ENCODE measurements around the gene ARF3. TPM values are rescaled to one million over a fixed set of nuclear protein-coding genes. Genes with fewer than 3 reads are reported as not detected.

ARF3 gene
- total RNA-seq, 1 experiment from 2014 or later, result 224 TPM

DNA sequence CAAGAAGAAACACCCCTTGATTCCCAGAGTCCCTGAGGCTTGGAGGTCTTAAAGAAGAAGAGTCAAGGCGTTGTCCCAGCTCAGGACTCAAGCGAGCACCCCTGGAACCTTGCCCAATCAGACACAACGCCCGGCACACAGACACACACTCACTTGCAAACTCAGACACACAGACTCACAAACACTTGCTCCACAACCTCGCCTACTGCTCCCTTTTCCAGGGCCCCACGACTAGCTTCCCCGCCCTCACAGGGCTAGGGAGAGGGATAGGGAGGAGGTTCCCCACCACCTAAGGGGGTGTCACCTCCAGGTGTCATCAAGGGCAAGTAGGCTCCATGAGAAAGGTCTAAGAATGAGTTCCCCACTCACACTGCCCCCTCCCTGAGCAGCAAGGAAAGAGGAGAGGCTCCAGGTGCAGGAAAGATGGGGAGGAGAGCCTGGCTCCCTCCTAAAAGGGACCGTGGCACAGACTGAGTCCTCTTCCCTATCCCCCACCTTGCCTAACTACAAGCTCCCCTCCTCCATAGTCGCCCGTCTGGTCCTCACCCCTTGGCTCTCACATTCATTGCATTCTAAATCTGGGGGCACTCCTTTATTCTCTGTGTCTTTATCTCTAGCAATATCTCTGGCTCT lies 13.5 kb upstream of the ARF3 start:
- peak overlapping the region; percentile 34 to 59 for H3K4me3 ChIP-seq (ENCODE audit: low read depth in 2 of 2, low read length in 2 of 2)
- DNase-seq (ENCODE audit: low read depth, low spot score) (no peak), ATAC-seq (peak; percentile 28)
- in situ Hi-C loops (cut with HindIII; ENCODE audit: low pct_unique_long_range_greater_than_20kb, low sequenced_read_pairs), result no loop called here
- CTCF ChIA-PET, result interaction anchor here (0.7 to 1.7 kb wide), 4 partner anchors 17 to 150 kb away, joined by 3 to 15 read pairs (median 5); no protein-coding TSS in a partner anchor
- intact Hi-C loops (cut with micrococcal nuclease; ENCODE audit: unreplicated experiment), result no loop called here
- H3K27ac ChIP-seq (ENCODE audit: low read length), result peak overlapping the region; percentile 69
- TF ChIP-seq POLR2AphosphoS5 (IDR thresholded peaks at IDR 0.05; ENCODE audit: low read depth, low read length), result no peak
- TF ChIP-seq, protein P1, sequence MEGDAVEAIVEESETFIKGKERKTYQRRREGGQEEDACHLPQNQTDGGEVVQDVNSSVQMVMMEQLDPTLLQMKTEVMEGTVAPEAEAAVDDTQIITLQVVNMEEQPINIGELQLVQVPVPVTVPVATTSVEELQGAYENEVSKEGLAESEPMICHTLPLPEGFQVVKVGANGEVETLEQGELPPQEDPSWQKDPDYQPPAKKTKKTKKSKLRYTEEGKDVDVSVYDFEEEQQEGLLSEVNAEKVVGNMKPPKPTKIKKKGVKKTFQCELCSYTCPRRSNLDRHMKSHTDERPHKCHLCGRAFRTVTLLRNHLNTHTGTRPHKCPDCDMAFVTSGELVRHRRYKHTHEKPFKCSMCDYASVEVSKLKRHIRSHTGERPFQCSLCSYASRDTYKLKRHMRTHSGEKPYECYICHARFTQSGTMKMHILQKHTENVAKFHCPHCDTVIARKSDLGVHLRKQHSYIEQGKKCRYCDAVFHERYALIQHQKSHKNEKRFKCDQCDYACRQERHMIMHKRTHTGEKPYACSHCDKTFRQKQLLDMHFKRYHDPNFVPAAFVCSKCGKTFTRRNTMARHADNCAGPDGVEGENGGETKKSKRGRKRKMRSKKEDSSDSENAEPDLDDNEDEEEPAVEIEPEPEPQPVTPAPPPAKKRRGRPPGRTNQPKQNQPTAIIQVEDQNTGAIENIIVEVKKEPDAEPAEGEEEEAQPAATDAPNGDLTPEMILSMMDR (IDR thresholded peaks at IDR 0.05), result no peak
- TF ChIP-seq SIN3A (IDR thresholded peaks at IDR 0.05; ENCODE audit: borderline replicate concordance, insufficient read depth, low read depth, low read length), result no peak
- TF ChIP-seq, protein P2, sequence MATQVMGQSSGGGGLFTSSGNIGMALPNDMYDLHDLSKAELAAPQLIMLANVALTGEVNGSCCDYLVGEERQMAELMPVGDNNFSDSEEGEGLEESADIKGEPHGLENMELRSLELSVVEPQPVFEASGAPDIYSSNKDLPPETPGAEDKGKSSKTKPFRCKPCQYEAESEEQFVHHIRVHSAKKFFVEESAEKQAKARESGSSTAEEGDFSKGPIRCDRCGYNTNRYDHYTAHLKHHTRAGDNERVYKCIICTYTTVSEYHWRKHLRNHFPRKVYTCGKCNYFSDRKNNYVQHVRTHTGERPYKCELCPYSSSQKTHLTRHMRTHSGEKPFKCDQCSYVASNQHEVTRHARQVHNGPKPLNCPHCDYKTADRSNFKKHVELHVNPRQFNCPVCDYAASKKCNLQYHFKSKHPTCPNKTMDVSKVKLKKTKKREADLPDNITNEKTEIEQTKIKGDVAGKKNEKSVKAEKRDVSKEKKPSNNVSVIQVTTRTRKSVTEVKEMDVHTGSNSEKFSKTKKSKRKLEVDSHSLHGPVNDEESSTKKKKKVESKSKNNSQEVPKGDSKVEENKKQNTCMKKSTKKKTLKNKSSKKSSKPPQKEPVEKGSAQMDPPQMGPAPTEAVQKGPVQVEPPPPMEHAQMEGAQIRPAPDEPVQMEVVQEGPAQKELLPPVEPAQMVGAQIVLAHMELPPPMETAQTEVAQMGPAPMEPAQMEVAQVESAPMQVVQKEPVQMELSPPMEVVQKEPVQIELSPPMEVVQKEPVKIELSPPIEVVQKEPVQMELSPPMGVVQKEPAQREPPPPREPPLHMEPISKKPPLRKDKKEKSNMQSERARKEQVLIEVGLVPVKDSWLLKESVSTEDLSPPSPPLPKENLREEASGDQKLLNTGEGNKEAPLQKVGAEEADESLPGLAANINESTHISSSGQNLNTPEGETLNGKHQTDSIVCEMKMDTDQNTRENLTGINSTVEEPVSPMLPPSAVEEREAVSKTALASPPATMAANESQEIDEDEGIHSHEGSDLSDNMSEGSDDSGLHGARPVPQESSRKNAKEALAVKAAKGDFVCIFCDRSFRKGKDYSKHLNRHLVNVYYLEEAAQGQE (IDR thresholded peaks at IDR 0.05; ENCODE audit: insufficient read depth in 1 of 2, low read depth in 2 of 2, low read length in 1 of 2), result no peak
- H3K36me3 ChIP-seq (ENCODE audit: control insufficient read depth, insufficient read depth, low read length), result no peaks in the 10 kb centered on the region
- no TSS peak for BruUV-seq (replicated peaks)
- POLR2A ChIA-PET, result no interaction called here
- H3K9me3 ChIP-seq (ENCODE audit: control insufficient read depth, insufficient read depth, low read depth, low read length), result no peaks in the 10 kb centered on the region
- H3K27me3 ChIP-seq (ENCODE audit: control insufficient read depth, insufficient read depth, low read length), result no peaks in the 10 kb centered on the region
- peaks cover 20% of the 10 kb centered on the region for H3K4me1 ChIP-seq (ENCODE audit: control insufficient read depth, insufficient read depth, low read length)

DNA sequence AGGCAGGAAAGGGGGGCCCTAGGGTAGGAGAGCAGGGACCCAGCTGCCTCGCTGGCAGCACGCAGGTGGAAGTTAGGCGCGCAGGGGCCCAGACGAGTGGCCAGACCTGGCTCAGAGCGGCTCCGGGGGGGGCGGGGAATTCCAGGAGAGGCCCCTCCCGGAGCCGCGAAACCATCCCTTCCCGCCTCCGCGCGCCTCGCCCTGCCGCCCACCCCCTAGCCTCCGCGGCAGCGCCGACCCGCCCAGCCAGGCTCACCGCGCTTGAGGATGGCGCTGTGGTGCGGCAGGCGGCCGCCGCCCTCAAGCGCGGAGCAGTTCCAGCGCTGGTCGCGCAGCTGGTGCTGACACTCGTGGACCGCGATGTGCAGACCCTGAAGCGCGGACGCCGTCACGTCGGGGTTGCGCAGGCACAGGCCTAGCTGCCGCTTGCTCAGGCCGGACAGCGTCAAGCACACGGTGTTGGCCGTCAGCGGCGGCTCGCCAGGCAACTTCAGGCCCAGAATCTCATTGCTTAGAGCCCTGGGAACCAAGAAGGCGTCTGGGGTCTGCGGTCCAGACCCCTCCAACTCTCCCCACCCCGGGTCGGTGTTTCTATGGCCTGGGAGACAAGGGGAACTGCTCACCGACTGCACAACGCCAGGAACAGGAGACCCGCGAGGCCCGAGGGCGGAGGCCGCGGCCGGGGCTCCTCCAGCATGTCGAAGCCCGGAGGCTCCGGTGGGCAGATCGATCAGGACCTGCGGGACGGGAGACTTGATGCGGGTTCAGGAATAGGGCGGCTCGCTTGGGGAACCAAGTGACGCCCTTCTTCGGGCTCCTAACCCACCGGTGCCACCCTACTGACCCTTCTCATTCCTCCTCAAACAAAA lies 12.8 kb upstream of the ARF3 start:
- BruUV-seq (replicated peaks), result no TSS peak
- H3K27ac ChIP-seq (ENCODE audit: low read length), result no peak overlapping the region
- intact Hi-C loops (cut with micrococcal nuclease; ENCODE audit: unreplicated experiment) (no loop called here), in situ Hi-C loops (cut with HindIII; ENCODE audit: low pct_unique_long_range_greater_than_20kb, low sequenced_read_pairs) (no loop called here)
- peaks cover 20% of the 10 kb centered on the region for H3K4me1 ChIP-seq (ENCODE audit: control insufficient read depth, insufficient read depth, low read length)
- no peak overlapping the region for H3K4me3 ChIP-seq (ENCODE audit: low read depth in 2 of 2, low read length in 2 of 2)
- CTCF ChIA-PET, result no interaction called here
- TF ChIP-seq, protein P2 (IDR thresholded peaks at IDR 0.05; ENCODE audit: insufficient read depth in 1 of 2, low read depth in 2 of 2, low read length in 1 of 2), result no peak
- TF ChIP-seq TCF7L2 (IDR thresholded peaks at IDR 0.05; ENCODE audit: low read depth, low read length), result no peak
- no peaks in the 10 kb centered on the region for H3K27me3 ChIP-seq (ENCODE audit: control insufficient read depth, insufficient read depth, low read length)
- ATAC-seq (no peak), DNase-seq (ENCODE audit: low read depth, low spot score) (no peak)
- POLR2A ChIA-PET, result no interaction called here
- H3K36me3 ChIP-seq (ENCODE audit: control insufficient read depth, insufficient read depth, low read length), result no peaks in the 10 kb centered on the region
- H3K9me3 ChIP-seq (ENCODE audit: control insufficient read depth, insufficient read depth, low read depth, low read length), result no peaks in the 10 kb centered on the region

Data from Panc1 (cell line).